Smooth muscle cell (in vitro differentiated cells): Measurements from ENCODE around the gene PLXND1. TPM values are rescaled to one million over a fixed set of nuclear protein-coding genes. Genes with fewer than 3 reads are reported as not detected.

Source experiments
- DNase-seq: peaks from one replicate; lab custom pipeline; 2025; ENCODE audit not compliant: unreplicated experiment; lab: John Stamatoyannopoulos, UW
- H2AFZ ChIP-seq: fragments of 200-600 bp; sonication (generic); 2 replicates; pipeline ENCODE4 v1.6.0; 2016; ENCODE audit warnings: antibody characterized with exemption, low read depth, mild to moderate bottlenecking
- H3F3A ChIP-seq: fragments of 200-600 bp; sonication (generic); 2 replicates; pipeline ENCODE4 v1.6.0; 2017; ENCODE audit warnings: antibody characterized with exemption, low read depth
- H3K27ac ChIP-seq: fragments of 200-600 bp; sonication (generic); 2 replicates; pipeline ENCODE4 v1.5.1; 2016; ENCODE audit warnings: low read depth, mild to moderate bottlenecking
- H3K27me3 ChIP-seq: fragments of 200-600 bp; sonication (generic); 2 replicates; pipeline ENCODE4 v1.6.1; 2016; ENCODE audit warnings: low read depth, mild to moderate bottlenecking
- H3K36me3 ChIP-seq: fragments of 200-600 bp; sonication (generic); 2 replicates; pipeline ENCODE4 v1.5.1; 2016; ENCODE audit warnings: low read depth
- H3K4me1 ChIP-seq: fragments of 200-600 bp; sonication (generic); 2 replicates; pipeline ENCODE4 v1.5.1; 2016; ENCODE audit warnings: low read depth
- H3K4me2 ChIP-seq: fragments of 200-600 bp; sonication (generic); 2 replicates; pipeline ENCODE4 v1.6.0; 2016; ENCODE audit warnings: mild to moderate bottlenecking
- H3K4me3 ChIP-seq: fragments of 200-600 bp; sonication (generic); 2 replicates; pipeline ENCODE4 v1.5.1; 2016; ENCODE audit warnings: mild to moderate bottlenecking
- H3K79me2 ChIP-seq: fragments of 200-600 bp; sonication (generic); 2 replicates; pipeline ENCODE4 v1.6.0; 2016; ENCODE audit warnings: low read depth, mild to moderate bottlenecking
- H3K9ac ChIP-seq: fragments of 200-600 bp; sonication (generic); 2 replicates; pipeline ENCODE4 v1.6.0; 2016; ENCODE audit warnings: low read depth
- H3K9me3 ChIP-seq: fragments of 200-600 bp; sonication (generic); replicated peaks from 2 replicates; pipeline ENCODE4 v1.5.1; 2016; ENCODE audit warnings: low read depth
- H4K20me1 ChIP-seq: fragments of 200-600 bp; sonication (generic); 2 replicates; pipeline ENCODE4 v1.6.0; 2016; ENCODE audit warnings: low read depth
- WGBS: methylation state at CpG from one replicate; pipeline ENCODE4 v1.1.7; 2016; ENCODE audit warnings: low lambda C conversion rate; 5-methylcytosine and 5-hydroxymethylcytosine counted together
- polyA plus RNA-seq: library from polyadenylated mRNA; unstranded; fragments of >200 nt; fragmentation: Nextera tagmentation; extraction: Ambion mirVana; gene quantifications from 2 replicates; pipeline ENCODE4 v1.2.1, GENCODE V29; 2016
- total RNA-seq: library from RNA; depleted of rRNA; stranded (reverse); fragments of >200 nt; gene quantifications from 2 replicates; pipeline ENCODE4 v1.2.3, GENCODE V29; 2014
- TF ChIP-seq, protein P1 (sequence below): fragments of 200-600 bp; sonication (generic); IDR thresholded peaks from 2 replicates; pipeline ENCODE4 v1.5.1; 2017; ENCODE audit warnings: borderline replicate concordance, mild to moderate bottlenecking, antibody characterized with exemption; ENCODE audit not compliant: insufficient read depth, poor library complexity, severe bottlenecking

Gene PLXND1
- total and polyA plus RNA-seq, 2 experiments from 2014 or later: 75.8 to 94.3 TPM

DNA sequence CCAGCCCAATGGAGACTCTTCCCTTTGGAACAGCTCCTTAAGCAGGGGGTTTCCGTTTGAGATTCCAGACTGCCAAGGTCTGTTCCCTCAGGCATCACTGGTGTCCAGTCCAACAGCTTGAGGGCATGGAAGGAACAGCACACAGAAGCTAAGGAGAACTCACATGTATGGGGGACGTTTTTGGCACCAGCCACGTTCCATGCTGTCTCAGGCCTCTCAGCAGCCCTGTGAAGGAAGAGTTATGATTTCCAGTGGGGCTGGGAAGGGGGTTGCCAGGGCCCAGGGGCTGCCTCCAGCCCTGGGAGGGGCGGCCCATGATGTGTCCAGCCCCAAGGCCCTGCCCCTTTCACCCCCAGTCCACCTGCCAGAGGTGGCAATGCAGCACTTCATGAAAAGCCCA is 85.5 kb downstream of the PLXND1 start:
- Histone ChIP-seq H3K4me2 (no peak overlapping the region), H3K9me3 (no peaks in the 10 kb centered on the region), H3K4me3 (no peak overlapping the region), H4K20me1 (no peaks in the 10 kb centered on the region), H2AFZ (no peak overlapping the region), H3K79me2 (no peaks in the 10 kb centered on the region), H3K9ac (no peak overlapping the region), H3K36me3 (no peaks in the 10 kb centered on the region), H3K27me3 (no peaks in the 10 kb centered on the region), H3K27ac (no peak overlapping the region), H3K4me1 (no peaks in the 10 kb centered on the region), H3F3A (no peaks in the 10 kb centered on the region)
- TF ChIP-seq, protein P1, sequence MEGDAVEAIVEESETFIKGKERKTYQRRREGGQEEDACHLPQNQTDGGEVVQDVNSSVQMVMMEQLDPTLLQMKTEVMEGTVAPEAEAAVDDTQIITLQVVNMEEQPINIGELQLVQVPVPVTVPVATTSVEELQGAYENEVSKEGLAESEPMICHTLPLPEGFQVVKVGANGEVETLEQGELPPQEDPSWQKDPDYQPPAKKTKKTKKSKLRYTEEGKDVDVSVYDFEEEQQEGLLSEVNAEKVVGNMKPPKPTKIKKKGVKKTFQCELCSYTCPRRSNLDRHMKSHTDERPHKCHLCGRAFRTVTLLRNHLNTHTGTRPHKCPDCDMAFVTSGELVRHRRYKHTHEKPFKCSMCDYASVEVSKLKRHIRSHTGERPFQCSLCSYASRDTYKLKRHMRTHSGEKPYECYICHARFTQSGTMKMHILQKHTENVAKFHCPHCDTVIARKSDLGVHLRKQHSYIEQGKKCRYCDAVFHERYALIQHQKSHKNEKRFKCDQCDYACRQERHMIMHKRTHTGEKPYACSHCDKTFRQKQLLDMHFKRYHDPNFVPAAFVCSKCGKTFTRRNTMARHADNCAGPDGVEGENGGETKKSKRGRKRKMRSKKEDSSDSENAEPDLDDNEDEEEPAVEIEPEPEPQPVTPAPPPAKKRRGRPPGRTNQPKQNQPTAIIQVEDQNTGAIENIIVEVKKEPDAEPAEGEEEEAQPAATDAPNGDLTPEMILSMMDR: no peak
- DNase-seq: no peak
- 78% methylated on average over 3 of the region's 4 CpGs for WGBS

DNA sequence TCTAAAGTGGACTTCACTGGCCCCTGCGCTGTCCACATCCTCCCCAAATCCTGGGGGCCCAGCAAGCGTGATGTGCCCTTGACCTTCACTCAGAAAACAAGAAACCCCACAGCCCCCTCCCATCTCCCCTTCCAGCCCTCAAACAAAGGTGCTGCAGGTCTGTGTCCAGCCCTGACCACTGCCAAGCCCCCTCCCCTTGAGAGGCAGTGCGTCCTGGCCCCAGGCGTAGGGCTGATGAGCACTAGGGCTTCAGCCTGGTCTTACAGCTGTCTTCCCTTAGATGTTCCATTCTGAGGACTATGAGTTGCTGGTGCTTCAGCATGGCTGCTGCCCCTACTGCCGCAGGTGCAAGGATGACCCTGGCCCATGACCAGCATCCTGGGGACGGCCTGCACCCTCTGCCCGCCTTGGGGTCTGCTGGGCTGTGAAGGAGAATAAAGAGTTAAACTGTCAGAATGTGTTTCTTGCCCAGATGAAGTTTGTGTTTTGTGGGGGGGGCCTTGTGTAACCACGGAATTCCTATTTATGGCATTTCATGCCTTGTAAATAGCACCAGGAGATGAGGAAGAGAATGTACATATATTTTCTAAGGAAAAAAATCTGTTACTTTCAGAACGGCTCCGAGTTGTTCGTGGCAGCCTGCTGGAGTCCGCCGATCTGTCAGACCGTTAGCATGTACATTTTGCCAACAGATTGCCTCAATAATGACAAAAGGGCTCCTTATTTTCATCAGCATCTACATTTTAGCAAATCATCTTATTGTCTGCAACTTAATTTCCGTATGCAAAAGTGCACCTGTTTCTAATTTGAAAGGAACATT is 86.4 kb downstream of the PLXND1 start:
- TF ChIP-seq, protein P1: no peak
- Histone ChIP-seq H3K4me2 (no peak overlapping the region), H3K36me3 (no peaks in the 10 kb centered on the region), H3K27me3 (no peaks in the 10 kb centered on the region), H3K9ac (no peak overlapping the region), H2AFZ (no peak overlapping the region), H3K79me2 (no peaks in the 10 kb centered on the region), H3K4me3 (no peak overlapping the region), H3K27ac (no peak overlapping the region), H3K9me3 (no peaks in the 10 kb centered on the region), H3F3A (no peaks in the 10 kb centered on the region), H4K20me1 (no peaks in the 10 kb centered on the region), H3K4me1 (no peaks in the 10 kb centered on the region)
- no peak for DNase-seq
- WGBS: 88% methylated on average over 15 of the region's 15 CpGs

DNA sequence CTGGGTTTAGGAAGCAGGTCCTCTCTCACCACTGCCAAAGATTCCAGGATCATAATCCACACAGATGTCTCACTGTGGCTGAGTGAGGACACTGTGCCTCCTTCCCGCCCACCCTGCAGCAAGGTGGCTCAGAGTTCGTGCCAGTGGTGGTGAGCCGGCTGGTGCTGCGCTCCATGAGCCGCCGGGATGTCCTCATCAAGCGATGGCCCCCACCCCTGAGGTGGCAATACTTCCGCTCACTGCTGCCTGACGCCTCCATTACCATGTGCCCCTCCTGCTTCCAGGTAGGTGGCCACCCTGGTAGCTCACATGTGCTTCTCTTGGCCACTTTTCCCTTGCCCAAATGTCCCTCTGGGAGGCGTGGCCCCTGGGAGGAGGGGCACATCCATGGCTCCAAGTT is 87.0 kb downstream of the PLXND1 start:
- Histone ChIP-seq H3K4me2 (no peak overlapping the region), H3K27ac (no peak overlapping the region), H3K9ac (no peak overlapping the region), H4K20me1 (no peaks in the 10 kb centered on the region), H3F3A (no peaks in the 10 kb centered on the region), H3K4me1 (no peaks in the 10 kb centered on the region), H3K79me2 (no peaks in the 10 kb centered on the region), H3K4me3 (no peak overlapping the region), H3K36me3 (no peaks in the 10 kb centered on the region), H3K9me3 (no peaks in the 10 kb centered on the region), H3K27me3 (no peaks in the 10 kb centered on the region), H2AFZ (no peak overlapping the region)
- TF ChIP-seq, protein P1: no peak
- no peak for DNase-seq
- 94% methylated on average over 10 of the region's 10 CpGs for WGBS

DNA sequence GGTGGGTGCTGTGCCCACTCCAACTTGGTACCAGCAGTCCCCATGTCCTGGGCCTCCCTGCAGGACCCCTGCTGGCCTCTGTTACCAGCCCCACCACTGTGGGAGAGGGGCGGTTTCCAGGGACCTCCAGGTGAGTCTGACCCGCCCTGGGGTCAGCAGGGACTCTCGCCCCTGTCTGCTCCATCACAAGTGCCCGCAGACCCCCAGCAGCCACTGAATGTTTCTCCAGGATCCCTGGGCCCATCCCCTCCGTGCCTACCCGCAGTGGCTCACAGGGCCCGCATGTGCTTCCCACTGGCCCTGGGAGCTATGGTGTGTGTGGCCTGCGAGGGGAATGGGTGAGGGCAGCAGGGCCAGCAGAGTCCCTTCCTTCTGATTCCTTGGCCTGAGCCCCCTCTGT is 87.9 kb downstream of the PLXND1 start:
- Histone ChIP-seq H3K27me3 (no peaks in the 10 kb centered on the region), H3K9ac (no peak overlapping the region), H3K36me3 (no peaks in the 10 kb centered on the region), H3K79me2 (no peaks in the 10 kb centered on the region), H2AFZ (no peak overlapping the region), H3K27ac (no peak overlapping the region), H3K4me2 (no peak overlapping the region), H3K4me1 (no peaks in the 10 kb centered on the region), H3F3A (no peaks in the 10 kb centered on the region), H3K9me3 (no peaks in the 10 kb centered on the region), H3K4me3 (no peak overlapping the region), H4K20me1 (no peaks in the 10 kb centered on the region)
- WGBS: 99% methylated on average over 8 of the region's 8 CpGs
- TF ChIP-seq, protein P1: no peak
- DNase-seq: no peak
